PC-3 (cell line): ENCODE measurements around the gene SYNJ2BP.

ENCODE experiments used
- CTCF ChIP-seq: fragments of 300-600 bp; sonication (generic); conservative IDR thresholded peaks from 2 replicates; pipeline ENCODE4 v1.5.1; 2017; ENCODE audit warnings: antibody characterized with exemption, low read depth, mild to moderate bottlenecking, low read length
- EZH2phosphoT487 ChIP-seq: fragments of 300-600 bp; sonication (generic); IDR thresholded peaks from 2 replicates; pipeline ENCODE4 v1.6.1; 2018; ENCODE audit warnings: mild to moderate bottlenecking, antibody characterized with exemption, low read length, borderline replicate concordance

GRCh38 chr14:70378696-70379095 is 38.2 kb downstream of the SYNJ2BP start:
- TF ChIP-seq CTCF (no peak), EZH2phosphoT487 (no peak)
